BLaER1 (cell line): ENCODE results near the gene VIPR2.

ENCODE experiments used
- H3K27ac ChIP-seq: shearing (Covaris generic); formaldehyde crosslinking; 2 replicates; pipeline ENCODE4 v1.8.1; 2022
- H3K27me3 ChIP-seq: shearing (Covaris generic); formaldehyde crosslinking; 2 replicates; pipeline ENCODE4 v1.8.1; 2022
- H3K36me3 ChIP-seq: shearing (Covaris generic); formaldehyde crosslinking; 2 replicates; pipeline ENCODE4 v1.8.1; 2022
- H3K4me1 ChIP-seq: shearing (Covaris generic); formaldehyde crosslinking; 2 replicates; pipeline ENCODE4 v1.8.1; 2022
- H3K4me2 ChIP-seq: shearing (Covaris generic); formaldehyde crosslinking; 2 replicates; pipeline ENCODE4 v1.8.1; 2022
- H3K4me3 ChIP-seq: shearing (Covaris generic); formaldehyde crosslinking; 2 replicates; pipeline ENCODE4 v1.8.1; 2022
- H3K9ac ChIP-seq: shearing (Covaris generic); formaldehyde crosslinking; 2 replicates; pipeline ENCODE4 v1.8.1; 2022
- H3K9me3 ChIP-seq: shearing (Covaris generic); formaldehyde crosslinking; 2 replicates; pipeline ENCODE4 v1.8.1; 2022
- H4K20me1 ChIP-seq: shearing (Covaris generic); formaldehyde crosslinking; 2 replicates; pipeline ENCODE4 v1.8.1; 2022
- Cebpa-rat ChIP-seq: shearing (Covaris generic); IDR thresholded peaks from 2 replicates; pipeline ENCODE4 v1.8.1; 2022

VIPR2 gene

GRCh38 chr7:159148430-159149395, 4.0 kb upstream of the VIPR2 start:
- H3K4me1 ChIP-seq: peaks cover 35% of the 10 kb centered on the region
- H3K9me3 ChIP-seq: peaks cover 10% of the 10 kb centered on the region
- no peak for TF ChIP-seq Cebpa-rat
- H3K27me3 ChIP-seq: peaks cover 31% of the 10 kb centered on the region
- no peak overlapping the region for H3K9ac ChIP-seq
- no peak overlapping the region for H3K4me2 ChIP-seq
- no peak overlapping the region for H3K27ac ChIP-seq
- no peak overlapping the region for H3K4me3 ChIP-seq
- peaks cover 14% of the 10 kb centered on the region for H4K20me1 ChIP-seq
- H3K36me3 ChIP-seq: no peaks in the 10 kb centered on the region

GRCh38 chr7:159147687-159148086, 3.0 kb upstream of the VIPR2 start:
- H3K36me3 ChIP-seq: no peaks in the 10 kb centered on the region
- H3K4me3 ChIP-seq: no peak overlapping the region
- H3K4me2 ChIP-seq: no peak overlapping the region

GRCh38 chr7:159147246-159147645, 2.6 kb upstream of the VIPR2 start:
- Histone ChIP-seq H3K4me2 (no peak overlapping the region), H3K4me1 (peaks cover 27% of the 10 kb centered on the region), H3K9me3 (peaks cover 10% of the 10 kb centered on the region), H3K4me3 (no peak overlapping the region), H3K36me3 (no peaks in the 10 kb centered on the region), H4K20me1 (peaks cover 27% of the 10 kb centered on the region), H3K27me3 (peaks cover 45% of the 10 kb centered on the region), H3K9ac (no peak overlapping the region), H3K27ac (no peak overlapping the region)
- TF ChIP-seq Cebpa-rat: no peak

More at GRCh38 chr7:159147687-159148086, 3.0 kb upstream of the VIPR2 start:
- Histone ChIP-seq H3K27me3 (peaks cover 41% of the 10 kb centered on the region), H3K9ac (no peak overlapping the region), H3K27ac (no peak overlapping the region), H3K9me3 (peaks cover 10% of the 10 kb centered on the region), H3K4me1 (peaks cover 29% of the 10 kb centered on the region), H4K20me1 (peaks cover 24% of the 10 kb centered on the region)
- no peak for TF ChIP-seq Cebpa-rat

DNA sequence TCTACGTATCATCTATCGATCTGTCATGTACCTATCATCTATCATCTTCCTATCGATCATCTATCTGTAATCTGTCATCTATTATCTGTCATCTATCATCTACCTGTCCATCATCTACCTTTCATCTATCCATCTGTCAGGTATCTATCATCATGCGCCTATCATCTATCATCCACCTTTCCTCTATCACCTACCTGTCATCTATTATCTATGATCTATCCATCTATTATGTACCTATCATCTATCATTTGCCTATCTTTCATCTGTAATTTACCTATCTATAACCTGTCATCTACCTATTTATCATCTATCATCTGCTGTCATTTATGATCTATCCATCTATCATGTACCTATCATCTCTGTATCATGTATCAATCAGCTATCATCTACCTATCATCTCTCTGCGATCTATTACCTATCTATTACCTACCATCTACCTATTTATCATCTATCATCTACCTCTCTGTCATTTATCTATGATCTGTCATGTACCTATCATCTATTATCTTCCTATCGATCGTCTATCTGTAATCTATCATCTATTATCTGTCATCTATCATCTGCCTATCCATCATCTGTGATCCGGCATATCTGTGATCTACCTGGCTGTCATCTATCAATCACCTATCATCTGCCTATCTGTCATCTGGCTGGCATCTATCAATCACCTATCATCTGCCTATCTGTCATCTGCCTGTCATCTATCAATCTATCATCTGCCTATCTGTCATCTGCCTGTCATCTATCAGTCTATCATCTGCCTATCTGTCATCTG, 1.6 kb upstream of the VIPR2 start:
- no peak overlapping the region for H3K27ac ChIP-seq
- H4K20me1 ChIP-seq: peaks cover 33% of the 10 kb centered on the region
- no peak overlapping the region for H3K9ac ChIP-seq
- H3K9me3 ChIP-seq: peaks cover 10% of the 10 kb centered on the region
- no peak overlapping the region for H3K4me3 ChIP-seq
- H3K4me1 ChIP-seq: peaks cover 27% of the 10 kb centered on the region
- H3K36me3 ChIP-seq: no peaks in the 10 kb centered on the region
- no peak for TF ChIP-seq Cebpa-rat
- peaks cover 55% of the 10 kb centered on the region for H3K27me3 ChIP-seq
- H3K4me2 ChIP-seq: no peak overlapping the region

- H3K9me3 ChIP-seq: peaks cover 10% of the 10 kb centered on the region
- H3K4me3 ChIP-seq: peak overlapping the region; percentile 40; the same call in 1 of the 2 replicates
- no peaks in the 10 kb centered on the region for H3K36me3 ChIP-seq
- peak overlapping the region; percentile 51; the same call in 1 of the 2 replicates for H3K4me2 ChIP-seq
- H3K27ac ChIP-seq: no peak overlapping the region
- H3K4me1 ChIP-seq: peaks cover 26% of the 10 kb centered on the region
- H4K20me1 ChIP-seq: peaks cover 33% of the 10 kb centered on the region
- no peak overlapping the region for H3K9ac ChIP-seq
- peaks cover 61% of the 10 kb centered on the region for H3K27me3 ChIP-seq
- no peak for TF ChIP-seq Cebpa-rat
Observed at GRCh38 chr7:159145490-159145855, 806 bp upstream of the VIPR2 start.

- peaks cover 33% of the 10 kb centered on the region for H4K20me1 ChIP-seq
- H3K4me3 ChIP-seq: peak overlapping the region; percentile 67
- no peak overlapping the region for H3K9ac ChIP-seq
- no peak overlapping the region for H3K27ac ChIP-seq
- peaks cover 65% of the 10 kb centered on the region for H3K27me3 ChIP-seq
- peaks cover 10% of the 10 kb centered on the region for H3K9me3 ChIP-seq
- TF ChIP-seq Cebpa-rat: no peak
- no peaks in the 10 kb centered on the region for H3K36me3 ChIP-seq
- H3K4me1 ChIP-seq: peaks cover 14% of the 10 kb centered on the region
- H3K4me2 ChIP-seq: peak overlapping the region; percentile 93
Observed at GRCh38 chr7:159143780-159144757, 598 bp downstream of the VIPR2 start.

DNA sequence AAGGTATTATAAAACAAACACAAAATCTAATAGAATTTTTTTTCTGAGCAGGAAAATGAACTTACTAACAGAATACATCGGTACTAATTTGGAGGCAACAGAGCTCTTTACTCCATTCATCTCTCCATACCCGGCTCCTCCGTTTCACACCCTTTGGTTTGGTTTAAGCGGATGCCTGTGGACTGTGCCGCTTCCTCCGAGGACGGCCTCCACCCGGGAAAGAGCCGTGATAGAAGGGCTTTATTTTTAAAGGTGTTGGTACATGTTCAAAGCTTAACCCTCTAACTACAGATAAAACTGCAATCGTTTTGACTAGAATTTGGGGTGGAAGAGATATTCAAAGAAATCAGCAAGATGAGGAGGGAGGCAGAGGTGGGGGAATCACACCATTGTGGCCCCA, 1.9 kb downstream of the VIPR2 start:
- H3K9ac ChIP-seq: no peak overlapping the region
- no peak overlapping the region for H3K27ac ChIP-seq
- TF ChIP-seq Cebpa-rat: no peak
- H3K27me3 ChIP-seq: peaks cover 65% of the 10 kb centered on the region
- H3K4me3 ChIP-seq: no peak overlapping the region
- H3K36me3 ChIP-seq: no peaks in the 10 kb centered on the region
- H4K20me1 ChIP-seq: peaks cover 33% of the 10 kb centered on the region
- peaks cover 10% of the 10 kb centered on the region for H3K9me3 ChIP-seq
- peaks cover 14% of the 10 kb centered on the region for H3K4me1 ChIP-seq
- no peak overlapping the region for H3K4me2 ChIP-seq

DNA sequence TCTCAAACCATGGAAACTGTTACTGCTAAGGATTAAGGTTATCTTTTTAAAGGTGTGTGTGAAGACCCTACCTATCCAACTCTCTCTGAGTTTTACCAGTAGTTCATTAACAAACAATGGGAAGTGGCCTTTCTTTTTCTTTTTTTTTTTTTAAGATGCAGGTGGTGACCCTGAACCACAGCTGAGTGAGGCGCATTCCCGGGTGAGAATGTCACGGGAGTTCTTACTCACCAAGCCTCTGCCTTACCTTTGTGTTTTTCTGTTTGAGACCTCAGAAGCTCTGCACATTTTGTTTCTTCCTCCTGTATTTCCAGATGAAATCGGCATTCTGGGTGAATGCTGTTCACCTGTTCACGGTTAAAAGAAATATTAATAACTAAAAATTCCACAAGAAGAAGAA, 2.5 kb downstream of the VIPR2 start:
- Histone ChIP-seq H3K9me3 (peaks cover 10% of the 10 kb centered on the region), H3K4me3 (no peak overlapping the region), H3K36me3 (no peaks in the 10 kb centered on the region), H3K9ac (no peak overlapping the region), H3K27ac (no peak overlapping the region), H3K4me2 (no peak overlapping the region), H3K27me3 (peaks cover 65% of the 10 kb centered on the region), H3K4me1 (peaks cover 14% of the 10 kb centered on the region), H4K20me1 (peaks cover 33% of the 10 kb centered on the region)
- TF ChIP-seq Cebpa-rat: no peak

GRCh38 chr7:159141660-159142059, 3.0 kb downstream of the VIPR2 start:
- Histone ChIP-seq H3K9me3 (peaks cover 10% of the 10 kb centered on the region), H3K36me3 (no peaks in the 10 kb centered on the region), H4K20me1 (peaks cover 33% of the 10 kb centered on the region), H3K4me2 (no peak overlapping the region), H3K9ac (no peak overlapping the region), H3K4me3 (no peak overlapping the region), H3K4me1 (peaks cover 14% of the 10 kb centered on the region), H3K27me3 (peaks cover 63% of the 10 kb centered on the region), H3K27ac (no peak overlapping the region)
- no peak for TF ChIP-seq Cebpa-rat
